ENCODE data around the gene FAM124A.

DNA sequence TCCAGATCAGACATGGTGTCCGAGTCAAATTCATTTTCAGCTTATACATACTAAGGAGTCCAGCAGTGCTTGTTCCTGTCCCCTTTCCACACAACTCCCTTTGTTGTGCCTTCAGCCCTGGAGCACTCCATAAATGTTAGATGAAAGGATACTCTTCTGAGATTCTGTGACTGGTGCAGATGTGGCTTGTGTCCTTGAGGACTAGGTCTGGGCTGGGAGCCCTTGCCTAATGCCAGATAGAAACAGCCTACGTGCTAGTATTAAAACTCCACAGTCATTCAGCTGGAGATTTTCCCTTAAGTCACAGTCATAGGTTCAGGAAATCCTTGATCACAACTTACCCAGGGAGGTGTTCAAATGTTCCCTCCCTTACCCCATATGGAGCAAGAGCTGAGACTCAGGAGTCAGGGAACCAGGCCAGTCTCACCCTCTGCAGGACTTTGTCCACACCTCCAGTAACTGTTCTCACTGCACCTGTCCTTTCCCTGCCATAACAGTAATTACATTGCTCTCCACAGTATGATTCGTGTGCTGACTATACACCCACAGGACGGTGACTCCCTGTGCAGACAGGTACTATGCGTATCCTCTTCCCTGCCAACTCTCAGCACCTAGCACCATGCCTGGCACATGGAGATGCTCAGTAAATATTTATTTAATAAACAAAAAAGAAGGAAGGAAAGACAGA, 101.8 kb downstream of the FAM124A start:
- TF ChIP-seq POLR2A (IDR thresholded peaks at IDR 0.05), result no peak
- TF ChIP-seq, protein P1, sequence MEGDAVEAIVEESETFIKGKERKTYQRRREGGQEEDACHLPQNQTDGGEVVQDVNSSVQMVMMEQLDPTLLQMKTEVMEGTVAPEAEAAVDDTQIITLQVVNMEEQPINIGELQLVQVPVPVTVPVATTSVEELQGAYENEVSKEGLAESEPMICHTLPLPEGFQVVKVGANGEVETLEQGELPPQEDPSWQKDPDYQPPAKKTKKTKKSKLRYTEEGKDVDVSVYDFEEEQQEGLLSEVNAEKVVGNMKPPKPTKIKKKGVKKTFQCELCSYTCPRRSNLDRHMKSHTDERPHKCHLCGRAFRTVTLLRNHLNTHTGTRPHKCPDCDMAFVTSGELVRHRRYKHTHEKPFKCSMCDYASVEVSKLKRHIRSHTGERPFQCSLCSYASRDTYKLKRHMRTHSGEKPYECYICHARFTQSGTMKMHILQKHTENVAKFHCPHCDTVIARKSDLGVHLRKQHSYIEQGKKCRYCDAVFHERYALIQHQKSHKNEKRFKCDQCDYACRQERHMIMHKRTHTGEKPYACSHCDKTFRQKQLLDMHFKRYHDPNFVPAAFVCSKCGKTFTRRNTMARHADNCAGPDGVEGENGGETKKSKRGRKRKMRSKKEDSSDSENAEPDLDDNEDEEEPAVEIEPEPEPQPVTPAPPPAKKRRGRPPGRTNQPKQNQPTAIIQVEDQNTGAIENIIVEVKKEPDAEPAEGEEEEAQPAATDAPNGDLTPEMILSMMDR (IDR thresholded peaks at IDR 0.05), result no peak
- TF ChIP-seq POLR2AphosphoS5 (IDR thresholded peaks at IDR 0.05), result no peak

All from transverse colon (tissue), 4 donors.